Measurements from ENCODE around the gene TCN2.

Gene TCN2

GRCh38 chr22:30596886-30597285, 10.1 kb upstream of the TCN2 start:
- H3K4me2 ChIP-seq (ENCODE audit: insufficient read depth, low read length) = no peak overlapping the region
- H3K9ac ChIP-seq (ENCODE audit: low read depth, low read length) = no peak overlapping the region
- TF ChIP-seq CTCF (IDR thresholded peaks at IDR 0.05; ENCODE audit: borderline replicate concordance, extremely low read depth, low read length, poor library complexity, severe bottlenecking) = no peak
- no peak for TF ChIP-seq EZH2 (IDR thresholded peaks at IDR 0.05; ENCODE audit: borderline replicate concordance, low read depth, low read length, severe bottlenecking)
- no peaks in the 10 kb centered on the region for H3K27me3 ChIP-seq (ENCODE audit: insufficient read depth, low read length, poor library complexity)
- H3K9me3 ChIP-seq (ENCODE audit: insufficient read depth, low read length, severe bottlenecking) = no peaks in the 10 kb centered on the region
- H3K27ac ChIP-seq (ENCODE audit: low read length) = no peak overlapping the region
- no peak for ATAC-seq (ENCODE audit: insufficient read depth, low read depth)
- H3K36me3 ChIP-seq (ENCODE audit: insufficient read depth, low read length) = no peaks in the 10 kb centered on the region
- no peaks in the 10 kb centered on the region for H3K79me2 ChIP-seq (ENCODE audit: insufficient read depth, low read length)
- H2AFZ ChIP-seq (ENCODE audit: low read depth, low read length) = no peak overlapping the region
- H3K4me1 ChIP-seq (ENCODE audit: insufficient read depth, low read length) = peaks cover 5% of the 10 kb centered on the region
- DNase-seq = no peak
- no peak overlapping the region for H3K4me3 ChIP-seq (ENCODE audit: low read depth in 1 of 2, low read length in 2 of 2)
- no peaks in the 10 kb centered on the region for H4K20me1 ChIP-seq (ENCODE audit: insufficient read depth, low read length)

- H3K27me3 ChIP-seq (ENCODE audit: insufficient read depth, low read length, poor library complexity) = no peaks in the 10 kb centered on the region
- no peak overlapping the region for H3K9ac ChIP-seq (ENCODE audit: low read depth, low read length)
- H4K20me1 ChIP-seq (ENCODE audit: insufficient read depth, low read length) = no peaks in the 10 kb centered on the region
- no peak overlapping the region for H3K27ac ChIP-seq (ENCODE audit: low read length)
- DNase-seq (no peak), ATAC-seq (ENCODE audit: insufficient read depth, low read depth) (no peak)
- H3K4me2 ChIP-seq (ENCODE audit: insufficient read depth, low read length) = no peak overlapping the region
- no peaks in the 10 kb centered on the region for H3K4me1 ChIP-seq (ENCODE audit: insufficient read depth, low read length)
- no peaks in the 10 kb centered on the region for H3K36me3 ChIP-seq (ENCODE audit: insufficient read depth, low read length)
- no peaks in the 10 kb centered on the region for H3K9me3 ChIP-seq (ENCODE audit: insufficient read depth, low read length, severe bottlenecking)
- TF ChIP-seq EZH2 (IDR thresholded peaks at IDR 0.05; ENCODE audit: borderline replicate concordance, low read depth, low read length, severe bottlenecking) (no peak), CTCF (IDR thresholded peaks at IDR 0.05; ENCODE audit: borderline replicate concordance, extremely low read depth, low read length, poor library complexity, severe bottlenecking) (no peak)
- H2AFZ ChIP-seq (ENCODE audit: low read depth, low read length) = no peak overlapping the region
- H3K4me3 ChIP-seq (ENCODE audit: low read depth in 1 of 2, low read length in 2 of 2) = no peak overlapping the region
- no peaks in the 10 kb centered on the region for H3K79me2 ChIP-seq (ENCODE audit: insufficient read depth, low read length)
These were observed 8.0 kb upstream of the TCN2 start for GRCh38 chr22:30598986-30599385.

GRCh38 chr22:30600921-30601320, 6.1 kb upstream of the TCN2 start:
- Histone ChIP-seq H3K79me2 (ENCODE audit: insufficient read depth, low read length) (no peaks in the 10 kb centered on the region), H3K27ac (ENCODE audit: low read length) (no peak overlapping the region), H3K36me3 (ENCODE audit: insufficient read depth, low read length) (no peaks in the 10 kb centered on the region), H3K9ac (ENCODE audit: low read depth, low read length) (no peak overlapping the region), H3K4me1 (ENCODE audit: insufficient read depth, low read length) (no peaks in the 10 kb centered on the region), H4K20me1 (ENCODE audit: insufficient read depth, low read length) (no peaks in the 10 kb centered on the region), H3K4me2 (ENCODE audit: insufficient read depth, low read length) (no peak overlapping the region), H3K4me3 (ENCODE audit: low read depth in 1 of 2, low read length in 2 of 2) (no peak overlapping the region), H2AFZ (ENCODE audit: low read depth, low read length) (no peak overlapping the region), H3K9me3 (ENCODE audit: insufficient read depth, low read length, severe bottlenecking) (no peaks in the 10 kb centered on the region), H3K27me3 (ENCODE audit: insufficient read depth, low read length, poor library complexity) (no peaks in the 10 kb centered on the region)
- no peak for DNase-seq
- ATAC-seq (ENCODE audit: insufficient read depth, low read depth) = no peak
- TF ChIP-seq CTCF (IDR thresholded peaks at IDR 0.05; ENCODE audit: borderline replicate concordance, extremely low read depth, low read length, poor library complexity, severe bottlenecking) (no peak), EZH2 (IDR thresholded peaks at IDR 0.05; ENCODE audit: borderline replicate concordance, low read depth, low read length, severe bottlenecking) (no peak)

DNA sequence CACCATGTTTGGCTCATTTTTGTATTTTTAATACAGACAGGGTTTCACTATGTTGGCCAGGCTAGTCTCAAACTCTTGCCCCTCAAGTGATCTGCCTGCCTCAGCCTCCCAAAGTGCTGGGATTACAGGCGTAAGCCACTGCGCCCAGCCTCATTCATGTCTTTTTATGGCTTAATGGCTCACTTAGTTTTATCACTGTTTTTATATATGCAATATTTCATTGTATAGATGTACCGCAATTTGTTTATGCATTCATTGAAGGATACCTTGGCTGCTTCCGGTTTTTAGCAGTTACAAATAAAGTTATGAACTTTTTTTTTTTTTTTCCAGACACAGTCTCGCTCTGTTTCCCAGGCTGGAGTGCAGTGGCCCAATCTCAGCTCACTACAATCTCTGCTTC, 5.5 kb upstream of the TCN2 start:
- no peaks in the 10 kb centered on the region for H4K20me1 ChIP-seq (ENCODE audit: insufficient read depth, low read length)
- H3K79me2 ChIP-seq (ENCODE audit: insufficient read depth, low read length) = no peaks in the 10 kb centered on the region
- no peak overlapping the region for H3K9ac ChIP-seq (ENCODE audit: low read depth, low read length)
- no peak overlapping the region for H3K4me2 ChIP-seq (ENCODE audit: insufficient read depth, low read length)
- H2AFZ ChIP-seq (ENCODE audit: low read depth, low read length) = no peak overlapping the region
- H3K4me1 ChIP-seq (ENCODE audit: insufficient read depth, low read length) = no peaks in the 10 kb centered on the region
- no peak overlapping the region for H3K4me3 ChIP-seq (ENCODE audit: low read depth in 1 of 2, low read length in 2 of 2)
- no peak overlapping the region for H3K27ac ChIP-seq (ENCODE audit: low read length)
- H3K9me3 ChIP-seq (ENCODE audit: insufficient read depth, low read length, severe bottlenecking) = no peaks in the 10 kb centered on the region
- no peaks in the 10 kb centered on the region for H3K36me3 ChIP-seq (ENCODE audit: insufficient read depth, low read length)
- no peak for TF ChIP-seq EZH2 (IDR thresholded peaks at IDR 0.05; ENCODE audit: borderline replicate concordance, low read depth, low read length, severe bottlenecking)
- TF ChIP-seq CTCF (IDR thresholded peaks at IDR 0.05; ENCODE audit: borderline replicate concordance, extremely low read depth, low read length, poor library complexity, severe bottlenecking) = no peak
- H3K27me3 ChIP-seq (ENCODE audit: insufficient read depth, low read length, poor library complexity) = no peaks in the 10 kb centered on the region
- no peak for ATAC-seq (ENCODE audit: insufficient read depth, low read depth)
- DNase-seq = no peak

Measured in DND-41 (cell line).